ENCODE data around the gene TUBA1B. TPM values are rescaled to one million over a fixed set of nuclear protein-coding genes. Genes with fewer than 3 reads are reported as not detected.

TUBA1B gene
- total RNA-seq (100 to 1,000 TPM; 261 to 900 TPM), polyA plus RNA-seq (1,000 to 10,000 TPM in 1 of 2 donors, 100 to 1,000 TPM in 1; 415 to 1,091 TPM)
- long read RNA-seq, donor 1, transcript TUBA1B-207 (2 exons, 840 nt) = minor isoform, 14 of 741 reads
- long read RNA-seq, donor 1, transcript TUBA1B-202 (4 exons, 1,627 nt) = major isoform, 649 of 741 reads
- long read RNA-seq, donor 1, transcript TUBA1B-201 (3 exons, 3,198 nt) = minor isoform, 50 of 741 reads
- long read RNA-seq, donor 1, partial matches to known transcripts = 23 of 741 reads
- long read RNA-seq, donor 1, other reads (novel, unspliced or antisense) = 5 of 741 reads
- long read RNA-seq, donor 2, transcript TUBA1B-202 (4 exons, 1,627 nt) = major isoform, 235 of 281 reads
- long read RNA-seq, donor 2, transcript TUBA1B-201 (3 exons, 3,198 nt) = minor isoform, 28 of 281 reads
- long read RNA-seq, donor 2, transcript TUBA1B-207 (2 exons, 840 nt) = minor isoform, 8 of 281 reads
- long read RNA-seq, donor 2, partial matches to known transcripts = 9 of 281 reads
- long read RNA-seq, donor 2, other reads (novel, unspliced or antisense) = 0 of 281 reads
- long read RNA-seq, donor 3, transcript TUBA1B-207 (2 exons, 840 nt) = minor isoform, 5 of 290 reads
- long read RNA-seq, donor 3, transcript TUBA1B-202 (4 exons, 1,627 nt) = major isoform, 250 of 290 reads
- long read RNA-seq, donor 3, transcript TUBA1B-201 (3 exons, 3,198 nt) = minor isoform, 34 of 290 reads
- long read RNA-seq, donor 3, partial matches to known transcripts = 0 of 290 reads
- long read RNA-seq, donor 3, other reads (novel, unspliced or antisense) = 0 of 290 reads
- long read RNA-seq, donor 4, transcript TUBA1B-201 (3 exons, 3,198 nt) = minor isoform, 65 of 731 reads
- long read RNA-seq, donor 4, transcript TUBA1B-202 (4 exons, 1,627 nt) = major isoform, 339 of 731 reads
- long read RNA-seq, donor 4, transcript TUBA1B-207 (2 exons, 840 nt) = minor isoform, 15 of 731 reads
- long read RNA-seq, donor 4, partial matches to known transcripts = 299 of 731 reads
- long read RNA-seq, donor 4, other reads (novel, unspliced or antisense) = 13 of 731 reads
- long read RNA-seq, donor 5, transcript TUBA1B-201 (3 exons, 3,198 nt) = minor isoform, 59 of 795 reads
- long read RNA-seq, donor 5, transcript TUBA1B-202 (4 exons, 1,627 nt) = major isoform, 666 of 795 reads
- long read RNA-seq, donor 5, transcript TUBA1B-207 (2 exons, 840 nt) = minor isoform, 24 of 795 reads
- long read RNA-seq, donor 5, partial matches to known transcripts = 23 of 795 reads
- long read RNA-seq, donor 5, other reads (novel, unspliced or antisense) = 21 of 795 reads

GRCh38 chr12:49131051-49131893 lies at the start of gene TUBA1B:
Gene TUBA1B (minus strand): TSS chr12:49131395. CDS start chr12:49131300, 95 bp downstream.
- Histone ChIP-seq H3K27me3 (ENCODE audit: control insufficient read depth in 3 of 3, insufficient read depth in 3 of 3, low read length in 2 of 3) (no peaks in the 10 kb centered on the region), H3K4me1 (ENCODE audit: control insufficient read depth in 5 of 5, insufficient read depth in 5 of 5, low read length in 5 of 5) (peaks cover 0 to 29% (median 5%) of the 10 kb centered on the region in 5 donors), H3K36me3 (ENCODE audit: control insufficient read depth in 4 of 4, insufficient read depth in 4 of 4, low read length in 4 of 4) (peaks cover 12 to 33% (median 19%) of the 10 kb centered on the region in 4 donors), H3K27ac (ENCODE audit: low read depth in 1 of 2, low read length in 1 of 2) (peak within 1 kb of the TSS; percentile 98), H3K4me3 (peak within 1 kb of the TSS; percentile 79), H3K9me3 (ENCODE audit: control insufficient read depth in 4 of 4, insufficient read depth in 3 of 4, low read length in 3 of 4) (no peaks in the 10 kb centered on the region), H3K9ac (ENCODE audit: insufficient read depth in 1 of 2, low read length in 2 of 2) (peak within 1 kb of the TSS; percentile 72 to 97)
- 0 to 1% methylated on average over 64 to 79 of the region's 79 CpGs for WGBS, 2 donors
- DNase-seq (peak; percentile 93 to 96 (median 94)), ATAC-seq (ENCODE audit: insufficient read depth, low FRiP score) (peak; percentile 86)
- TF ChIP-seq, protein P1, sequence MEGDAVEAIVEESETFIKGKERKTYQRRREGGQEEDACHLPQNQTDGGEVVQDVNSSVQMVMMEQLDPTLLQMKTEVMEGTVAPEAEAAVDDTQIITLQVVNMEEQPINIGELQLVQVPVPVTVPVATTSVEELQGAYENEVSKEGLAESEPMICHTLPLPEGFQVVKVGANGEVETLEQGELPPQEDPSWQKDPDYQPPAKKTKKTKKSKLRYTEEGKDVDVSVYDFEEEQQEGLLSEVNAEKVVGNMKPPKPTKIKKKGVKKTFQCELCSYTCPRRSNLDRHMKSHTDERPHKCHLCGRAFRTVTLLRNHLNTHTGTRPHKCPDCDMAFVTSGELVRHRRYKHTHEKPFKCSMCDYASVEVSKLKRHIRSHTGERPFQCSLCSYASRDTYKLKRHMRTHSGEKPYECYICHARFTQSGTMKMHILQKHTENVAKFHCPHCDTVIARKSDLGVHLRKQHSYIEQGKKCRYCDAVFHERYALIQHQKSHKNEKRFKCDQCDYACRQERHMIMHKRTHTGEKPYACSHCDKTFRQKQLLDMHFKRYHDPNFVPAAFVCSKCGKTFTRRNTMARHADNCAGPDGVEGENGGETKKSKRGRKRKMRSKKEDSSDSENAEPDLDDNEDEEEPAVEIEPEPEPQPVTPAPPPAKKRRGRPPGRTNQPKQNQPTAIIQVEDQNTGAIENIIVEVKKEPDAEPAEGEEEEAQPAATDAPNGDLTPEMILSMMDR (IDR thresholded peaks at IDR 0.05; ENCODE audit: control extremely low read depth, extremely low read depth) = no peak

DNA sequence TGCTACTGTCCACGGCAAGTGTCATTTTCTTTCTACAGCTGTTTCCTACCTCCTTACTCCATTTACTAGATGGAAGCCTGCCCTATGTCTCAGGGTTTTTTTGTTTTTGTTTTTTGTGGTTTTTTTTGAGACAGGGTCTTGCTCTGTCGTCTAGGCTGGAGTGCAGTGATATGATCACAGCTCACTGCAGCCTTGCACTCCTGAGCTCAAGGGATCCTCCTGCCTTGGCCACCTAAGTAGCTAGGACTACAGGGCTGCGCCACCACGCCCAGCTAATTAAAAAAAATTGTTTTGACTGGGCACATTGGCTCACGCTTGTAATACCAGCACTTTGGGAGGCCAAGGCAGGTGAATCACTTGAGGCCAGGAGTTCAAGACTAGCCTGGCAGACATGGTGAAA lies 43.0 kb upstream of the TUBA1B start:
- H3K4me3 ChIP-seq = no peak overlapping the region
- 78 to 85% methylated on average over 5 of the region's 5 CpGs for WGBS, 2 donors
- DNase-seq = no peak
- no peaks in the 10 kb centered on the region for H3K27me3 ChIP-seq (ENCODE audit: control insufficient read depth in 3 of 3, insufficient read depth in 3 of 3, low read length in 2 of 3)
- H3K4me1 ChIP-seq (ENCODE audit: control insufficient read depth in 5 of 5, insufficient read depth in 5 of 5, low read length in 5 of 5) = no peaks in the 10 kb centered on the region
- no peak overlapping the region for H3K27ac ChIP-seq (ENCODE audit: low read depth in 1 of 2, low read length in 1 of 2)
- H3K9me3 ChIP-seq (ENCODE audit: control insufficient read depth in 4 of 4, insufficient read depth in 3 of 4, low read length in 3 of 4) = no peaks in the 10 kb centered on the region
- no peak for ATAC-seq (ENCODE audit: insufficient read depth, low FRiP score)
- H3K9ac ChIP-seq (ENCODE audit: insufficient read depth in 1 of 2, low read length in 2 of 2) = no peak overlapping the region
- TF ChIP-seq, protein P1 (IDR thresholded peaks at IDR 0.05; ENCODE audit: control extremely low read depth, extremely low read depth) = no peak
- no peaks in the 10 kb centered on the region for H3K36me3 ChIP-seq (ENCODE audit: control insufficient read depth in 4 of 4, insufficient read depth in 4 of 4, low read length in 4 of 4)

GRCh38 chr12:49170924-49171323 lies 39.7 kb upstream of the TUBA1B start:
- TF ChIP-seq, protein P1 (IDR thresholded peaks at IDR 0.05; ENCODE audit: control extremely low read depth, extremely low read depth) = no peak
- Histone ChIP-seq H3K4me1 (ENCODE audit: control insufficient read depth in 5 of 5, insufficient read depth in 5 of 5, low read length in 5 of 5) (no peaks in the 10 kb centered on the region), H3K4me3 (no peak overlapping the region), H3K27ac (ENCODE audit: low read depth in 1 of 2, low read length in 1 of 2) (no peak overlapping the region), H3K9me3 (ENCODE audit: control insufficient read depth in 4 of 4, insufficient read depth in 3 of 4, low read length in 3 of 4) (no peaks in the 10 kb centered on the region), H3K27me3 (ENCODE audit: control insufficient read depth in 3 of 3, insufficient read depth in 3 of 3, low read length in 2 of 3) (no peaks in the 10 kb centered on the region), H3K36me3 (ENCODE audit: control insufficient read depth in 4 of 4, insufficient read depth in 4 of 4, low read length in 4 of 4) (no peaks in the 10 kb centered on the region), H3K9ac (ENCODE audit: insufficient read depth in 1 of 2, low read length in 2 of 2) (no peak overlapping the region)
- ATAC-seq (ENCODE audit: insufficient read depth, low FRiP score) (no peak), DNase-seq (no peak)

Measured in lung (tissue), 16 donors.